Colonic mucosa (tissue), 4 donors: ENCODE data around the gene SLC12A4. TPM values are rescaled to one million over a fixed set of nuclear protein-coding genes. Genes with fewer than 3 reads are reported as not detected.
"Not testable (repeated sequence)": the region's sequence is repeated elsewhere in the genome, so short reads cannot be mapped to it uniquely, and the experiment has no call there.

Source experiments
- DNase-seq: peaks from one replicate; pipeline ENCODE4 v3.0.0-alpha.2; 2020
- H3K27ac ChIP-seq: fragments of 200-600 bp; one replicate; pipeline ENCODE4 v1.8.0; 2021
- H3K27me3 ChIP-seq: fragments of 200-600 bp; one replicate; pipeline ENCODE4 v1.8.0; 2021
- H3K36me3 ChIP-seq: fragments of 200-600 bp; one replicate; pipeline ENCODE4 v1.8.0; 2021
- H3K4me1 ChIP-seq: fragments of 200-600 bp; one replicate; pipeline ENCODE4 v1.8.0; 2021; ENCODE audit warnings: mild to moderate bottlenecking
- H3K4me3 ChIP-seq: fragments of 200-600 bp; one replicate; pipeline ENCODE4 v1.8.0; 2021
- H3K9ac ChIP-seq, 2 donors: one replicate each; pipeline ENCODE4 v1.7.0; 2013; ENCODE audit warnings: control low read depth in 2 of 2, low read depth in 2 of 2, low read length in 2 of 2
- H3K9me3 ChIP-seq: fragments of 200-600 bp; one replicate; pipeline ENCODE4 v1.8.0; 2021
- intact Hi-C: fragments of 100-400 bp; cut with DNase I; formaldehyde crosslinking; loops from one replicate; pipeline ENCODE4 v1.14.1; 2022
- total RNA-seq, 2 donors: library from RNA; stranded (reverse); fragmentation: NEBNext Ultra II Directional in 1 of 2; extraction: Animal tissue kit (Norgen Biotek cat#: 25700) in 1 of 2; gene quantifications; one replicate each; pipeline ENCODE4 v1.2.1, GENCODE V29; 2021
- TF ChIP-seq, protein P1 (sequence below): fragments of 200-600 bp; IDR thresholded peaks from one replicate; pipeline ENCODE4 v1.8.0; 2022; ENCODE audit warnings: antibody characterized with exemption, mild to moderate bottlenecking
- donor health status: healthy.
- donor health status: DM: no; HTN: no; CAD: no.
- donor health status: DM: no; HTN: no; CAD: no.

SLC12A4 gene
- total RNA-seq, 2 donors from 2014 or later: 8.7 to 17.0 TPM

DNA sequence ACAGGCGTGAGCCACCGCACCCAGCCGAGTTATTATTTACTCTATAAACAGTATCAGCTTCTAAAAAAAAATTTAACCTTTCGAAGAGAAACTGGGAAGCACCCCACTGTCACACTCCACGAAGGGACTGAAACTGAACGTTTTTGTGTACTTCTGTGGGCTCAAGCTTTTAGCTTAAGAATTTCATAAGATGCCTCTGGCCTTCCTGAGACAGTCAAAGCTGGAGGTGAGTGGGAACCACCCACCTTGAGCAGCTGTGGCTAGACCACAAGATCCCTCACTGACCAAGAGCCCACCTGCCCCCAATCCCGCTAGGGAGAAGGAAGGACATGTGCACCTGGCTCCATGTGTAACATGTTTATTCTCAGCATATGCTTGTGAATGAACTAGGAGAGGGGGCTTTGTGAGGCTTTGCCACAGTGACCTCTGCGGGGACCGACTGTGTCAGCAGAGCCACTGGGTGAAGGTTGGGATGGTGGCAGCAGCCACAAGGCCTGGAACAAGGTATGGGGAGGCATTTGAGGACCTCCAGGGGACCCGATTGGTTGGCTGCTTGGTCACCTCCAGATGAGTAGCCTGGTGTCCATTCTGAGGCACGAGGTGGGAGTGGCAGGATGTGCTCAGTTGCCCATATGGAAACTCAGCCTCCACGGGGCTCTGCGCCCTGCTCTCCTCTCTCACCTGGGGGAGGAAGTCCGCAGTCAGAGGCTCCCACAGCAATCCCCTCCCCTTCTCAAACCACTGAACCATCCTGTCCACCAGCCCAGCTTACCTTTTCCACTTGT lies 7.1 kb upstream of the SLC12A4 start:
- no peak for DNase-seq
- intact Hi-C loops: no loop called here
- Histone ChIP-seq H3K4me1 (no peaks in the 10 kb centered on the region), H3K9me3 (no peaks in the 10 kb centered on the region), H3K4me3 (no peak overlapping the region), H3K36me3 (no peaks in the 10 kb centered on the region), H3K27ac (no peak overlapping the region), H3K9ac (peak overlapping the region in 1 of 2 donors; percentile 4), H3K27me3 (no peaks in the 10 kb centered on the region)
- TF ChIP-seq, protein P1, sequence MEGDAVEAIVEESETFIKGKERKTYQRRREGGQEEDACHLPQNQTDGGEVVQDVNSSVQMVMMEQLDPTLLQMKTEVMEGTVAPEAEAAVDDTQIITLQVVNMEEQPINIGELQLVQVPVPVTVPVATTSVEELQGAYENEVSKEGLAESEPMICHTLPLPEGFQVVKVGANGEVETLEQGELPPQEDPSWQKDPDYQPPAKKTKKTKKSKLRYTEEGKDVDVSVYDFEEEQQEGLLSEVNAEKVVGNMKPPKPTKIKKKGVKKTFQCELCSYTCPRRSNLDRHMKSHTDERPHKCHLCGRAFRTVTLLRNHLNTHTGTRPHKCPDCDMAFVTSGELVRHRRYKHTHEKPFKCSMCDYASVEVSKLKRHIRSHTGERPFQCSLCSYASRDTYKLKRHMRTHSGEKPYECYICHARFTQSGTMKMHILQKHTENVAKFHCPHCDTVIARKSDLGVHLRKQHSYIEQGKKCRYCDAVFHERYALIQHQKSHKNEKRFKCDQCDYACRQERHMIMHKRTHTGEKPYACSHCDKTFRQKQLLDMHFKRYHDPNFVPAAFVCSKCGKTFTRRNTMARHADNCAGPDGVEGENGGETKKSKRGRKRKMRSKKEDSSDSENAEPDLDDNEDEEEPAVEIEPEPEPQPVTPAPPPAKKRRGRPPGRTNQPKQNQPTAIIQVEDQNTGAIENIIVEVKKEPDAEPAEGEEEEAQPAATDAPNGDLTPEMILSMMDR: no peak

DNA sequence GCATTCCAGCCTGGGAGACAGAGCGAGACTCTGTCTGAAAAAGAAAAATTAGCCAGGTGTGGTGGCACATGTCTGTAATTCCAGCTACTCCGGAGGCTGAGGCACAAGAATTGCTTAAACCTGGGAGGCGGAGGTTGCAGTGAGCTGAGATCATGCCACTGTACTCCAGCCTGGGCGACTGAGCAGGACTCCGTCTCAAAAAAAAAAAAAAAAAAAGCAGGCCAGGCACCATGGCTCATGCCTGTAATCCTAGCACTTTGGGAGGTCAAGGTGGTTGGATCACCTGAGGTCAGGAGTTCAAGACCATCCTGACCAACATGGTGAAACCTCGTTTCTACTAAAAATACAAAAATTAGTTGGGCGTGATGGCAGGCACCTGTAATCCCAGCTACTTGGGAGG lies 3.8 kb upstream of the SLC12A4 start:
- not testable (repeated sequence) for DNase-seq

DNA sequence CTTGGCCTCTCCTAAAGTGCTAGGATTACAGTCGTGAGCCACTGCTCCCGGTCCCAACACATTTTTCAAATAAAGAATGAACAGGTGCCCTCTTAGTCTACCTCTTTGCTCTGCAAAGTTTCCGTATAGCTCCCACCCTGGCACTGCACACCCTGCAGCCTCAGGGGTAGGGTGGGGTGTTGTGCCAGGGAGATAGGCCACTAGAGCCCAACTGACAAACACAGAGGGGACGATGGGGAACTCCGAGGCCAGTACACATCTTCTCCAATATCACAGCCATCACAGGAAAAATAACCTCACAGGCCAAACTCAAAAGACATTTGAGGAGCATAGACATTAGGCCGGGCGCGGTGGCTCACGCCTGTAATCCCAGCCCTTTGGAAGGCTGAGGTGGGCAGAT lies 2.7 kb upstream of the SLC12A4 start:
- Histone ChIP-seq H3K4me1 (peaks cover 6% of the 10 kb centered on the region), H3K27me3 (no peaks in the 10 kb centered on the region), H3K27ac (no peak overlapping the region), H3K9ac (no peak overlapping the region), H3K4me3 (no peak overlapping the region), H3K9me3 (no peaks in the 10 kb centered on the region), H3K36me3 (no peaks in the 10 kb centered on the region)
- DNase-seq: no peak
- intact Hi-C loops: no loop called here
- TF ChIP-seq, protein P1: no peak

More for the DNA sequence above, 3.8 kb upstream of the SLC12A4 start:
- H3K4me1 ChIP-seq, H3K9ac ChIP-seq, intact Hi-C loops, H3K27ac ChIP-seq, H3K27me3 ChIP-seq, H3K4me3 ChIP-seq, H3K9me3 ChIP-seq, H3K36me3 ChIP-seq: not testable (repeated sequence)

DNA sequence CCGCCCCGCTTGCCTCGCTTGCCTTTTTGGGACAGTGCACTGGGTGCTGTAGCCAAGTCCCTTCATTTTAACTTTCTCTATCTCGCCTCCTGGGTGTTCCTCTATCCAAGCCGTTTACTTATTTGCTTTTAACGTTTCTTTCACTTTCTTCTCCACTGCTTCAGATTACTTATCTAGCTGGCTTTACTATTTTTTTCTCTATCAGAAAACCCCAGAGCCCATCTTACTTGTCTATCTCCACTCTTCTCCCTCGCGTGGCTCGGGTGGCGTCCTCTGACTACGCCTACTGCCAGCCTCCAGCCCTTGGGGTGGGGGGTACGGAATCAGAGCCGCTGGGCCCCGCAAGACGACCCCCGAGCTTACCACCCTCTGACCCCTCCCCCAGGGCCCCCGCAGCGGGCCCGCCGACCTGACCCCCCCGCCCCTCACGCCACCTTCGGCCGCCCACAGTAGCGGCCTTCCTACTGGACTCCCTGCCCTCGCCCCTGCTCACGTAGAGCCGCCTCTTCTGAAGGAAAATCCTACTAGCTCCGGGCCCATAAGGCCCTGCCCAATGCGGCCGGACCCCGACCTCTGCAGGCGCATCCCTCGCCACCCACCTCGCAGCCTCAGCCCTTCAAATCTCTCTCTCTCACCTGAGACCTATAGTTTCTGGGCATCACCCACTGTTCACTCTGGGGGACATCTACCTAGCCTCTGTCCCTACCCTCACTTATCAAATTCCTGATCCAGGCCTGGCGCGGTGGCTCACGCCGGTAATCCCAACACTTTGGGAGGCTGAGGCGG lies 1.0 kb upstream of the SLC12A4 start:
- TF ChIP-seq, protein P1: no peak
- intact Hi-C loops: no loop called here
- no peaks in the 10 kb centered on the region for H3K36me3 ChIP-seq
- H3K9ac ChIP-seq: peak overlapping the region; percentile 66 to 89
- no peak for DNase-seq
- H3K9me3 ChIP-seq: no peaks in the 10 kb centered on the region
- H3K4me3 ChIP-seq: peak overlapping the region; percentile 83
- peaks cover 6% of the 10 kb centered on the region for H3K4me1 ChIP-seq
- no peaks in the 10 kb centered on the region for H3K27me3 ChIP-seq
- H3K27ac ChIP-seq: peak overlapping the region; percentile 91

DNA sequence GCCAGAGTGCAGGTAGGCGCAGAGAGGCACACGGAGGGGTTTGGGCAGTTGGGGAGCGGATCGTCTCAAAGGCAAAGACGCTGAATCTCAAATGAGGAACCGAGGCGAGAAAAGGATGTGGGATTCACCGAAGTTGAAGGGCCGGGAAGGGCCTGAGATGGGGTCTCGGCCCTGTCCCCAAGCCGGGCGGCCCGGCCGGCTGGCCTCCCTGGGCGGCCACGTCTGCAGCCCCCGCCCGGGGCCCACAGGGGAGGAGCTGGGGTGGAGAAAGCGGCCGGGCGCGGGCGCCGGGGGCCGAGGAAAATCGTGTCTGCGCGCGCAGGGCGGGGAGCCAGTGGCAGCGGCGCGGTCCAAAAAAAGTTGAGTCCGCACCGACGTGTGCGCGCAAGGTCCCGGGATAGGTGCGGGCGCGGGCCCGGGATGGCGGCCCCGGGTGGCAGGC lies 458 bp downstream of the SLC12A4 start:
- Histone ChIP-seq H3K4me1 (peaks cover 6% of the 10 kb centered on the region), H3K27ac (peak overlapping the region; percentile 91), H3K4me3 (peak overlapping the region; percentile 83), H3K9me3 (no peaks in the 10 kb centered on the region), H3K9ac (peak overlapping the region; percentile 85 to 89), H3K27me3 (no peaks in the 10 kb centered on the region), H3K36me3 (no peaks in the 10 kb centered on the region)
- intact Hi-C loops: no loop called here
- TF ChIP-seq, protein P1: no peak
- DNase-seq: no peak
